T1000 (cell line): Measurements from ENCODE around the gene UVRAG.
"Not testable (repeated sequence)": the region's sequence is repeated elsewhere in the genome, so short reads cannot be mapped to it uniquely, and the experiment has no call there.

Experiments used
- DNase-seq: peaks from one replicate; lab custom pipeline; 2025; ENCODE audit warnings: mixed read lengths; lab: John Stamatoyannopoulos, UW

Gene UVRAG

DNA sequence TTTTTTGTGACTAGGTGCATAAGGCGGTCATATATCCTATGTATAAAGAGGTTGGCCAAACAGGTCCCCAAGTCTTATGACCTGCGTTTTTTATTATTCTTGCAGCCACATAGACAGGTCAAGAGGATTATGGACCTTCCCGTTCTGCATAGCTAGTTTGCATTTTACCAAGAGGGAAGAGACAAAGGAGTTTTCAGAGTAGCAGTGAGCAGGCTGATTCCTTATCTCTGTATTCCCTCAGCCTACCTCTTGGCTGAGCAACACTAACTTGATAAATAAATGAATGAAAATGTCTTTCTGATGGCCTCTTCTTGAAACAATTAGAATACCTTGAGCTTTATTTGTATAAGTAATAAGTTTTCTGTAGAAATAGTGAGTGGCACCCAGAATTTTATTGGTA lies 210.8 kb downstream of the UVRAG start:
- DNase-seq = no peak

DNA sequence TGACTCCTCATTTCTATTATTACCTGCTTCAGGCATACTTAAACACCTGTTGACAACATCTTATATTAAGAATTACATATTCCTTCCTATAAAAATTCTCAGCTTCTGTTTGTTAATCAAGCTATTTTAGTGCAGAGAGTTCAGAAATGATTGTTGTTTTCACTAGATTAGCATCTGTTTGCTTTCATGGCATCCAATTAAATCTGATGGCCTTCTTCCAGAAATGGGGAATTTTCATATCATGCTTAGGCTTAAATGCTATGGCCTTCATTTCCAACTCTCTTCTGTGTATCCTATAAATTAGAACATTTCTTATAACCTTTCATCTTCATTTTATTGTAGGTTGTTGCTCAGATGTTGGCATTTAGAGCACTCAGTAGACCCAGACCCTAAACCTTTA lies 211.3 kb downstream of the UVRAG start:
- DNase-seq = no peak

DNA sequence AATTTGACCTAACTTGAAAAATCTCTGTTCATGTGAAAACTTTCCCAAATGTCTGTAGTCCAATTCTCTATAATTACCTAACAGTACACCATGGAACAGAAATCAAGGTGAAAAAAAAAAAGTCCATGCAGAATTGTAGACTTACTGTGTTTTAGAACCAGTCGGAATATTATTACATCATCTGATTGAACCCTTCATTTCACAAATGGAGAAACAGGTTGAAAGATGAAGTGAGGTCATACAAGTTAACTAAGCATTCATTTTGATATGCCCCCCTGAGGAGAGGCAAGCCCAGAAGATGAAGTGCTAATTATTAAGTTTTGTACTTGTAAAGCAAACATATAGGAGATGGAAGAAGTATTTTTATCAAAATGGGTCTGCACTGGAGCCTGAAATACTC lies 211.9 kb downstream of the UVRAG start:
- no peak for DNase-seq

DNA sequence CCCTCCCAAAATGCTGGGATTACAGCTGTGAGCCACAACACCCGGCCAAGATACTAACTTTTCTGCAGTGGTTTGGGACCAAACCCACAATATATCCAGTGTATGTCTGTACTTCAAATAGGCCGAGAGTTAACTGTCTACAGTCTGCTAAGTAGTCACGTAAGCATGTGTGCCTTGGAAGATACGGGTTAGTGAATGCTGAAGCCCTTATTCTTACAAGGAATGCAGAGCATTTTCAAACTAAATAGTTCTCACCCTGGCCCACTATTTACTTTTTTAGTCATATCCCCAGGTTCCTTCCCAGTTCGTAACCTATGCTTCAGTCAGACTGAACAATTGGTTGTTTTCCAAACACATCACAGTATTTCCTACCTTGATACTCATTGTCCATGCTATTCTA lies 215.3 kb downstream of the UVRAG start:
- no peak for DNase-seq

DNA sequence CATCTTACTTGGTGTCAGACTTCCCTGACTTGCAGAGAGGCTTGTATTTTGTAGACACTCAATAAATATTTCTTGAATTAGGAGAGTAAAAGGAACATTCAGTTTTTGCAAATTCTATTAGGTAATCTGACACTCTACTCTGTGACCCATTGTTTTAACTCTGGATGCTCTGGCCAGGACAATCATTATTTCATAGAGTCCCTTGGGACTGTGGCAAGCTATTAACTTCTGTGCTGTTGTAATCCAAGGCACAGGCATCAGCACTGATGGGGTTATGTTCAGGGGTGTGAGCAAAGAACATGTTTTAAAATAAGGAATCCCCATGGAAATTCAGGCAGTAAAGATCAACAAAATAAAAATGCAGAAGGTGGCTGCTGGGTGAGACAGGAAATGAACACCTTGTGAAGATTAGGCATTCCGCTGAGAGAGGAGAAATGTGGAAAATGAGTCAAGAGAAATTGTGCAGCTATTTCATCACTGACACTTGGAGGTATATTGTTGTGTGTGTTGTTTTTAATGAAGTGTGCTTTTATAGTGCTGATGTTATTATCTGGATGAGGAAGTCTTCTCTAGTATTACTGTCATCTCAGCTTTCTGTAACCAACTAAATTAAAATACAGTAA lies 216.1 kb downstream of the UVRAG start:
- no peak for DNase-seq

DNA sequence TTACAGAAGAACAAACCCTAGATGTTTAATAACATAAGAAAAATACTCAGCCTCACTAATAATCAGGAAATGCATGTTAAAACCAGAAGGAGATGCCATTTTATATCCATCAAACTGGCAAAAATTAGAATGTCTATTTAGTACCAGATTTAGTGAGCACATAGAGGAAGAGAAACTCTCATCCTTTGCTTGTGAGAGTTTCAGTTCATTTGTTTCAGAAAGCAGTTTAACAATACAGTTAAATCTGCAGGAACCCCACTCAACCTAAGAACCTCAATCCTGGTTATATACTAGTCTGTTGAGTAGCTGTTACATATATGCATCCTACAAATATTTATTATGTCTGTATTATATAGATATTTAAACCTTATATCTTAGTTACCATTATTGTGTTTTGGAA lies 218.7 kb downstream of the UVRAG start:
- no peak for DNase-seq

DNA sequence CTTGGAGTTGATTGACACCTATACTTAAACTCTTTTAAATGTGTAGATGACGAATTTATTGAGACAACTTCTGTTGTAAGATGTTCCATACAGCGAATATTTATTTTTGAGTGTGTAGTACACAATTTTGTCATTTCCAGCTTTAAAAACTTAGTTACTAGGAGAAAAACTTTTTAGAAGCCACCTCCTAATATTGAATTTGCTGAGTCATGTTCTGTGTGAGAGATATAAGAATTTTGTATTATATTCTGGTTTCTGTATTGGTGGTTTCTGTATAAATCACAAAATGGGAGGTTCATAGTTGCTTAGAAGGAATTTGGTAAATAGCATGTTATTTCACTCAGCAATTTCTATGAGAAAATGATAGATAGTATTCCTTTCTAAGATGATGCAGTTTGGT lies 220.0 kb downstream of the UVRAG start:
- DNase-seq = no peak

DNA sequence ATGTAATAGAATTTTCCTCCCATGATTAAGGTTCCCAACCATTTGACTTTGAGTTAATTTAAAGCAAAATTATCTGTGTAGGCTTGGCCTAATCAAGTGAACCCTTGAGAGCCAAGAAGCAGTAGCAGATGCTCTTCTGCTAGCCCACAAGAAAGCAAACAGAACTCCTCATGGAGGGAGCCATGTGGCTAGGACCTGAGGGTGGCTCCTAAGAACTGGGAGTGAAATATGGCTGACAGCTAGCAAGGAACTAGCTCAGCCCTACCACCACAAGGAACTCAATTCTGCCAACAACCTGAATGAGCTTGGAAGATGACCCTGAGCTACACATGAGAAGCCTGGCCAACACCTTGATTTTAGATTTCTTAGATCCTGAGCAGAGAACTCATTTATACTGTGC lies 223.6 kb downstream of the UVRAG start:
- no peak for DNase-seq

DNA sequence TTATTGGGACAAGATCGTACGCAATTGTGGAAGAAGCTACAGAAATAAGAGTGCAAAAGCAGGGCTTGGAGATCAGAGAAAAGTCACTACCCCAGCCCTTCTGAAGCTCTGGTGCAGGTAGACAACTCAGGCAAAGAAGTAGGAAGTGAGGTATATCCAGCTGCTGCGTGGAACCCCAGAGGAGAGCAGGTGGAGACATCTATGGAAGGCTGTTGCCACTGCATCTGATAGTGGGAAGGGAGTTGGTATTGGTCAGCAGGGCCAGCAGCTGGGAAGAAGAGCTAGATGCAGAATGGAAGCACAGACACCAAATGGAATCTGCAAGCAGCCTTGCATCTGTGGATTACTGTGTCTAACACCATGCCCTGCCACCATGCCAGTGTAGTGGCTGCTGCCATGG lies 226.2 kb downstream of the UVRAG start:
- DNase-seq = no peak

DNA sequence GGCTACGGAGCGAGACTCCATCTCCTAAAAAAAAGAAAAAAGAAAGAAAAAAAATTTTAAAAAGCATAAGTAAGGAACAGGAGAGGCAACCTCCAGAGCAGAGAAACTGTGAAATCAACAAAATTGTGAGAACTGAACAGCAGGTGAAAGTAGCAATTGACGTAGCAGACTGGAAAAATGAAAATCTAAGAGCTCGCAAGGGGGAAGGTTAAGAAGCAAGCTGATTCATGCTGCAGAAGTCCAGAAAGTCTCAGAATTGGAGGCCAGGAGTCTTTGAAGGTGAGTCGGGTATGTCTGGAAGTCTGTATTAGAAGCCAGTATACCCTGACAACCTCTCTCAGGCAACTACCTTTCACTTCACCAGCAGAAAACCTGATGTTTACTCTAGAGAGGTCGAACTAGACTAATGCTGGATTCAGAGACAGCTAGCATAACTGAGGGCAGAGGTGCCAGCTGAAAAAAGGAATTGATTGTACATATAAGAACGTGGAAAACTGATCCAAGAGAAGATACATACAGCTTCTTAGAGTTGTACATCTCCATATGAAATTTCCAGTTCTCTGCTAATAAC lies 229.8 kb downstream of the UVRAG start:
- DNase-seq = no peak

DNA sequence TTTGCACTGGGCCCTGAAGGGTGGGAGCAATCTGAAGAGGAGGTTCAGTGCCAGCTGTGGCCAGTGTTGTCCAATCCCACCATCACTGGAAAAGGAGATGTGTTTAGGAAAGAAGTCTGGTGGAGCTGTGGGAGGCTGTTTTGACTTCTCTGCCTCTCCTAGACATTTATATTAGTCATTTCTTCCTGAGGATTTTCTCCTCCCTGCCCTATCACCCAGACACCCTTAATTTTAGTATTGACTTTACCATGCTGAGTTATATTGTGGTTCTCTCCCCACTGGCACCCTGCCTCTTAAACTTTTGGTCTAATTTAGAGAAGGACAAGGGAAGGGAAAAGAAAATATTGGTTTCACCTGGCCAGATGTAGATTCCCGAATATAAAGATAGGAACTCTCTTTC lies 232.2 kb downstream of the UVRAG start:
- no peak for DNase-seq

DNA sequence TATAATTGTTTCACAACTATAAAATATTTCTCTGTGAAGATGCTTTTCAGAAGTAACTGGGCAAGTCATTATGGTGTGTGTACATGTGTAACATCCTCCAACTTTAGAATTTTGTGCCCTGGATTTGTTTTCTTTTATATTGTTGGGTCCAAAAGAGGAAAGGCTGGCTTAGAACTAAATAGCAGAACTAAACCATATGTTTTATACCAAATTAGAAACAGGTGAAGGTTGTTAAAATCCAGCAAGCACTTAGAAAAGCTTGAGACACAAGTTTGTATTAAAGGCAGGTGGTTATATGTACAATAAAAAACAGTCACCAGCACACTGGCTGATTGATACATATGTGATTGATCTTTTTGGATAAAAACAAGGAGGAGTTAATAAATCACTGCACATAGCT lies 232.8 kb downstream of the UVRAG start:
- DNase-seq = no peak

DNA sequence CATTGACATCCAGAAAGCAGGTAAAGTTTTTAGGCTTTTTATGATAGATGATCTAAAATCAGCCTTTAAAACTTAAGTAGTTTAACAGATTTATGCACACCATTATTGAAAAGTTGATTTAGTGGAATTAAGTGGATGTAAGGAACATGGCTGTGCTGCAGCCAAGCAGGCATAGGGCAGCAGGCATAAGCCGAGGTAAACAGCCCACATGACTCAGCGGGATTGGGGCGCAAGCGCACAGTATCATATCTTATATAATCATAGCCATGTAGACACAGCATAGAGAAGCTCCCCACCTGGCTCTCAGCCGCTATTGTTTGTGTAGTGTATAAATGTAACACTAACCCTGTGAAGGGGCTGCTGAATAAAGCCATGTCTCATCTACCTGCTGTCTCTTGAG lies 233.8 kb downstream of the UVRAG start:
- DNase-seq = no peak

DNA sequence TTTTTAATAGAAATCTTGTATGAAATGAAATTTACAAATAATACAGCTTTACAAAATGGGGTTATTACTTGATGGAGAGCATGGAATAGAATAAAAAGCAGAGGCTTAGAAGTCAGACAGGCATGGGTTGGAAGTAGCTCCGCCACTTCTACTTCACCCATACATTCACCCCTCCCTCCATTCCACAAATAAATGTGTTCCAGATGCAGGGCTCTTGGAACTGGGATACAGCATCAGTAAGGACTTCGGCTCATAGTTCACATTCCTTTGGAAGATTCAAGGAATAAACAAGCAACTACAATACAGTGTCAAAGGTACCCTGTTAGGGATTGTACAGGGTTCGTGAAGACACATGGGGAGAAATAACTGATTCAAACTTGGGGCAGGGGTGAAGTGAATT lies 234.5 kb downstream of the UVRAG start:
- no peak for DNase-seq

DNA sequence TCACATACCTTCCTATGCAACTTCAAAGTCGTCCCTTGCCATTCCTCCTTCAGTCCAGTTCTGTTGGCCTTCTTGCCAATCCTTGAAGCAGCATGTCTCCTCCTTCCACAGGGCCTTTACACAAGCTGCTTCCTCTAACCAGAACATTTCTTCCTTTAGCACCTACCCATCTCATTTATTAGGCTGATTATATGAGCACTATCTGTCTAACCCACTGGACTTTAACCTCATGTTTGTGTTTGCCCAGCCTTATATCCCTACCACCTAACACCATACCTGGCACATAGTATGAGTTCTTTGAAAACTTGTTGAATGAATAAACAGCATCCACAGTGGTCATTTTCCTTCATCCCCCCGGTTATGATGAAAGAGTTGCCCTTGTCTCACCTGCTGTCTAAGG lies 236.9 kb downstream of the UVRAG start:
- no peak for DNase-seq

DNA sequence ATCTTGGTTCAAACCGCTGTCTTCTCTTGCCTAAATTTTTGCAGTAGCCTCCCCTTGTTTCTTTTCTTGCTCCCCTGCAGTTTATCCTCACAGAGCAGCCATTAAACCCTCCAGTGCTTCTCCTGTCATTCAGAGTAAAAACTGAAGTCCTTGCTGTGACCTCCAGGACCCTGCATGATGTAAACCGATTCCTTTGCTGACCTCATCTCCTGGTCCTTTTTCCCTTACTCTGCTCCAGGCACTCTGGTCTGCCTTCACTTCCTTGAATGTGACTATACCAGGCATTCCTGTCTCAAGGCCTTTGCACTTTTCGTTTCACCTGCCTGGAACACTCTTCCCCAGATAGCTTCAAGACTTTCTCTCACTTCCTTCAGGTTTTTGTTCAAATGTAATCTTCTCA lies 239.3 kb downstream of the UVRAG start:
- no peak for DNase-seq

DNA sequence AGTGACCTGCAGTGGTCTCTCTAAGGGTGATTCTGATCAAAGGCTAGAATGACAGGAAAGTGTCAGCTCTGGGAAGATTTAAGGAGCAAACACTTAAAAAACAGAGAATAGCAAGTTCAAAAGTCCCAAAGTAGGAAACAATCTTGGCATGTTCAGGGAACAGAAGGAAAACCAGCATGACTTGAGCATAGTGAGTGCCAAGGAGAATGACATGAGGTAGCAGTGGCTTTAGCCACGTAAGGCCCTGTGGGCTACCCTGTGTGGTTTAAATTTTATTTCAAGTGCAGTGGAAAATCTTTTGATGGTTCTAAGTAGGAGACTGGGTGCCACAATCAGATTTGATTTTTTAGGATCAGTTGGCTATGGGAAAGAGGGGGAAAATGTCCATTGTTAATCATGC lies 241.9 kb downstream of the UVRAG start:
- no peak for DNase-seq

DNA sequence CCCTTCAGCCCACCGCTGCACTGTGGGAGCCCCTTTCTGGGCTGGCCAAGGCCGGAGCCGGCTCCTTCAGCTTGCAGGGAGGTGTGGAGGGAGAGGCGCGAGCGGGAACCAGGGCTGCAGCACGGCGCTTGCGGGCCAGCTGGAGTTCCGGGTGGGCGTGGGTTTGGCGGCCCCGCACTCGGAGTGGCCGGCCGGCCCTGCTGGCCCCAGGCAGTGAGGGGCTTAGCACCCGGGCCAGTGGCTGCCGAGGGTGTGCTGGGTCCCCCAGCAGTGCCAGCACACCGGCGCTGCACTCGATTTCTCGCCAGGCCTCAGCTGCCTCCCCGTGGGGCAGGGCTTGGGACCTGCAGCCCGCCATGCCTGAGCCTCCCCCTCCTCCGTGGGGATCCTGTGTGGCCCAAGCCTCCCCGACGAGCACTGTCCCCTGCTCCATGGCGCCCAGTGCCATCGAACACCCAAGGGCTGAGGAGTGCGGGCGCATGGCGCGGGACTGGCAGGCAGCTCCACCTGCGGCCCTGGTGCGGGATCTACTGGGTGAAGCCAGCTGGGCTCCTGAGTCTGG lies 245.5 kb downstream of the UVRAG start:
- DNase-seq = not testable (repeated sequence)

DNA sequence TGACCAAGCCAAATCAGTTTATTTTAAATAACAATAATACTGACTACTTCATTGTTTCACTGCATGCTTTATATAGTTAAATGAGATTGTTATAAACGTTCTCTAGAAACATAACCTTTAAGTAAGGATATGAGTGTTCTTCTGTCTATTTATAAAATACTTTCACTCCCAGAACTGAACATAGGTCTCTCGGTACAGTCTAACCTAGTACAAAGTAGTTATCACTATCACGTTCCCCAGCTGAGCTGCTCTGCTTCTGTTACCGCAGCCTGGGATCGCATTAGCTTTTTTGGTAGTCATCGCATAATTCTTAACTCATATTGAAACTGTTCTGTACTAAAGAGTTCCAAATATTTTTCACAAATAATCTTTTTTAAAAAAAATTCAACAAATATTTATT lies 247.7 kb downstream of the UVRAG start:
- DNase-seq = no peak

DNA sequence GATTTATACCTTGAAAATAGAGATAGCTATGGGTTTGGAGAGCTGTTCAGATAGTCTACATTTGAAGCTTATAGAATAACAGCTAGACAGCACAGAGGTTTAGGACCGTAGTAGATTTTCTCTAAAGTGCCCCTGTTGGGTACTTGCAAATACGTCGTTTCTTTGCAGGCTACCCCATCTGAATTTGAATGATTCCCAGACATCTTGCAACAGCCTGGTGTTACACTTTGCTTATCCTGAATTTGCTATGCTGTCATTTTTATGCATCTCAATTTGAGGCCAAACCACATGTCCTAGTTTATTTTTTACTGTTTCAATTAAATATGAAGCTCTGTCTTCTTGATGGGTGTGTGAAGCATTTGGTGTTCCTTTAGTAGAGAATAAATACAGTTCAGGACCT lies 249.2 kb downstream of the UVRAG start:
- DNase-seq = no peak

DNA sequence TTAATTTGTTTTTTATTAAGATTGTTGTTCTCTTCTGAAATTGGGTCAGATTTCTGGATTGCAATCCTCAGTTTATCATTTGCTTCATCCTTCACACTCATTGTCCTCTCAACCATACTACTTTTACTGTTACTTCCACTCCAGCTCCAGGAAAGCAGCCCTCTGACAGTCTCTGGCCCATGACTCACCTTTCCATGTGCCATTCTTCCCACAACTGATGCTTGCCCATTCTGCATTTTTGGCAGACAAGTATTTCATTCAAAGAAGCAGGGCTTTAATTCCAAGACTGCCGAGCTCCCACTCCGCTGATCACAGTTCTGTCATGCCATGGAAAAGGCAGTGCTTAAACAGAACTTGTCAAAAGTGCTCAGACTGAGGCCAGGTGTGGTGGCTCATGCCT lies 252.1 kb downstream of the UVRAG start:
- DNase-seq = no peak

DNA sequence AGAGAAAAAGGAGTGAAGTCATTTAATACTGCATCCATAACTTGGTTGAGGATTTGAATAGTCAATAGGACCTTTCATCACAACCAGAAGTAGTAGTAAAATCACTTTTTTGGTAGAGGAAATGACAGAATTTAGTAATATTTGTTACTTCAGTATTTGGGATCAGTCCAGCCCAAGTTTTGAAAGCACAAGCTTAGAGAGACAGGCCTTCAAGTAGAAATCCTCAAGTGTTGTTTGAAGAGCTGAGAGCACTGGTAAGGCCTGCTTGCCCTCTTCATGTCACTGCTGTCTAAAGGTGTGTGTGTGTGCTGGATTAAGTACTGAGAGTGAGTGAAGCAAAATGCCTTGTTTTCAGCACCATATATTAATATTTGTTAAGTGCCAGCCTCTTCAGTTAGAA lies 254.0 kb downstream of the UVRAG start:
- DNase-seq = no peak

DNA sequence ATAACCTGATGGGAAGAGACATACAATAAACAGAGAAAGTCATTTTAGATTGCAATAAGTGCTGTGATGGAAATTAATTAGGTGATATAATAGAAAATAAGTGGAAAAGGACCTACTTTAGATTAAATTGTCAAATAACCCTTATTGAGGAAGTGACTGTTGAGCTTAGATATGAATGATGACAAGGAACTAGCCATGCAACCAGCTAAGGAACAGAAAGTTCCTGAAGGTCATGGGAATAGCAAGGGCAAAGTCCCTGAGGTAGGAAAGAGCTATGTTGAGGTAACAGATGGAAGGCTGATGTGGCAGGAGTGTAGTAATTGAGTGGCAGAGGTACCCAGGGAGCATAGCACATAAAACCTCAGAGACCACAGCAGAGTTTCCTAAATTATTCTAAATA lies 256.1 kb downstream of the UVRAG start:
- no peak for DNase-seq

DNA sequence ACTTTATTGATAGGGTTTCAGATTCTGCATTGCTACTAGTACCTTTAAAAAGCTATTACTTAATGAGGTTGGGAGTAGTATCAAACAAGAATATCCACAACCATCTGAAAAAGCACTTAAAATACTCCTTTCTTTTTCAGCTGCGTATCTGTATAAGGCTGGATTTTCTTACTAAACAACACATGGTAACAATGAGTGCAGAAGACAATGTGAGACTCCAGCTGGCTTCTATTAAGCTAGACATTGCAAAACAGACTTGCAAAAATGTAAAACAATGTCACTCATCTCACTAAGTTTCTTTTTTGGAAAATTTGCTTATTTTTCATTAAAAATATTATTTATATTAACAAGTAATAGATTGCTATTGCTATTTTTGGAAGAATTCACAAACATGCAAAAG lies 258.7 kb downstream of the UVRAG start:
- DNase-seq = no peak
